Stimulated activated CD8-positive, alpha-beta memory T cell treated with anti-CD3 and anti-CD28 coated beads, Interleukin-15, amount 100 ng/mL, for 1 hour (primary cell): ENCODE measurements around the gene SLC8B1.

Experiments
- DNase-seq: peaks from one replicate; pipeline ENCODE4 v3.0.0-alpha.2; 2020; ENCODE audit warnings: low read depth

The SLC8B1 gene

DNA sequence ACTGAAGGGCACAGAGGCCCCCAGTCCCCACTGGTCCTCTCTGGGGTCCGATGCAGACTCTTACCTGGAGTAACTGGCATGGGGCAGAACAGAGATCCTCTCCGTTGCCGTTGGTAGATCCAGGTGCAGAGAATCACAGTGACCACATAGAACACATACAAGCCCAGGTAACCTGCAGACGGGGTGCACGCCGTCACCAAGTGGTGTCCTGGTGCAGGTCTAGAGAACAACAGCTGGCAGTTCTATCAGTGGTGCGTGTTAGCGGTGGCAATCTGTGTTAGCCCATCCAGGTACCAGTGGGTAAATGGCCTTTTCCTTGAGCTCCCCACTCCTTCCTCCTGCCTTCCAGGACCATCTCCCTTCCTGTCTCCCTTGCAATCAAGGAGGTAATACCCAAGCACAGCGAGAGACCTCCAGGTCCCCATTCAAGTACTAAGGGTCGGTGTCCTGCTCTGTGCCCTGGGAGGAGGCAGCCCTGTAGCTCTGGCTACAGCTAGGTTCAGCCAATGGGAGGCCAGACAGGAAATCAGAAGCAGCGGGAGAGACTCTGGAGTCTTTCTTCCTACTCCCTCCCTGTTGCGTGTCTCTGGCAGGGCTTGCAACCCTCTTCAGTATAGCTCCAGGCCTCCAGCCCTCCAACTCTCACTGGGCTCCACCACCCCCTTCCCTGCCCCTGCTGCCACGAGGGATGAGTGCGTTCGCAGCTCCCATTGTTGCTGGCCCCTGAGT is 15.8 kb downstream of the SLC8B1 start:
- DNase-seq: no peak

DNA sequence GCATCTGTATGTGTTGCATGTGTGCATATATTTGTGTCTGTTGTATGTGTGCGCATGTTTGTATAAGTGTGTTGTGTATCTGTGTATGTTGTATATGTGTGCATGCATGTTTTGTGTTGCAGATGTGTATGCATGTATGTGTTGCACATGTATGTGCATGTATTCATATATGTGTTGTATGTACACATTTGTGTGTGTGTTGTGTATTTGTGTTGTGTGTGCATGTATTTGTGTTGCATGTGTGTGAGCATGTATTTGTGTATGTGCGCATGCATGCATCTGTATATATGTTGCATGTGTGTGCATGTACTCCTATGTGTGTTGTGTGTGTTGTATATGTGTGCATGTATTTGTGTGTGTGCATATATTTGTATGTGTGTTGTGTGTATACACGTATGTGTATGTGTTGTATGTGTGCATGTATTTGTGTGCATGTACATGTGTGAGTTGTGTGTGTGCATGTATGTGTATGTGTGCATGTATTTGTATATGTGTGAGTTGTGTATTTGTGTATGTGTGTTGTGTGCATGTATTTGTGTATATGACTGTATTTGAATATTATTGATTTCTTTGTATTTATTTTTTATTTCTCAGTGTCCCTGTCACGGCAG is 16.8 kb downstream of the SLC8B1 start:
- DNase-seq: no peak

DNA sequence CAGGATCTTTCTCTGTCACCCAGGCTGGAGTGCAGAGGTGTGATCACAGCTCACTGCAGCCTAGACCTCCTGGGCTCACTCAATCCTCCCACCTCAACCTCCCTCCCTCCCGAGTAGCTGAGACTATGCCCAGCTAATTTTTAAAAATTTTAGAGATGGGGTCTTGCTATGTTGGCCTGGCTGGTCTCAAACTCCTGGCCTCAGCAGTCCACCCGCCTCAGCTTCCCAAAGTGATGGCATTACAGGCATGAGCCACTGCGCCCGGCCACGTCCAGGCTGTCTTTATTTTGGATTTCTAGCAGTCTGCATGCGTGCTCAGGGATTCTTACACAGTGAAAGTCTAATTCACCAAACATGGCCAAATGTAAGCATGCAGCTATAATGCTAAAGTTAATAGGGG is 17.8 kb downstream of the SLC8B1 start:
- no peak for DNase-seq

DNA sequence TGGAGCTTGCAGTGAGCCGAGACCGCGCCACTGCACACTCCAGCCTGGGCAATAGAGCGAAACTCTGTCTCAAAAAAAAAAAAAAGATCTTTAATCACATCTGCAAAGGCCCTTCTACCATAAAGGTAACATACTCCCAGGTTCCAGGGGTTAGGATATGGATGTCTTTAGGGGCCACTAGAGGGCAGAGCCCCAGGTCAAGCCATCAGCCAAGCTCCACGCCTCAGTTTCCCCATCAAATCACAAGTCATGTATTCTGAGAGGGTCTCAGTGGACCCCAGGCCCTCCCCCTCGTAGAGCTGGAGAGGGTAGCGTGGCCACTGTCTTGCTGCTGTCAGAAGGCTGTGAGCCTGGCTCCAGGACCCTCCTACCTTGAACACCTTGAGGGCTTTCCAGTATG is 18.8 kb downstream of the SLC8B1 start:
- no peak for DNase-seq

DNA sequence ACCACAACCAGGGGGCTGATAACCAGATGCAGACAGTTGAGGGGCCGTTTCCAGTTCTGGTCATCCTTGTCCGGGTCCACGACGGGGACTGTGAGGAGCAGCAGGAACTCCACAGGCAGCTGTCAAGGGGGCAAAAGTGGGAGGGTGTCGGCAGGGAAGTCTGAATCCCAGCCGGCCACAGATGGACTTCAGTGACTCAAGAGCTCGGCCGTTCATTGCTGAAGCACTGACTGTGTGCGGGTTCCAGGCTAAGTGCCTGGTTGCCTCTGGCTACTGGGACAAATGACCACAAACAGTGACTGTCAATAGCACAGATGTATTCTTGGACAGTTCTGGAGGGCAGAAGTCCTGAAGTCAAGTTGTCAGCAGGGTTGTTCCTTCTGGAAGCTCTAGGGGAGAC is 19.6 kb downstream of the SLC8B1 start:
- no peak for DNase-seq

DNA sequence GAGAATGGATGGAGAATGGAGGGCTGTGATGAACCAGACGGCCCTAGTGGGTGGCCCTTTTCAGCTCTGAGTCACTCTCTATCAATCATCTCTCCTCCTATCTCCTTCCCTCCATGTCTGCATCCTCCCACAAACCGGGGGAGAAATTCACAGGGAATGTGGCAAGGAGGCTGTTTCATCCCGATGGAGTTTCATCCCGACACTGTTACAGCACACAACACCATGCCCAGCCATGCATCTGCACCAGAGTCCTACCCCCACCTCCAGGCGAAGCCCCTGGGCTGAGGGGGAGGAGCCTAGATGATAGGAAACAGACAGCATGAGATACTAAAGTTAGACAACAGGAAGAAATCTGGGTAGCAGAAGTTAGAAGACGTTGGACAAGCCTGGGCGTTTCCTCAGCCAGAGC is 20.8 kb downstream of the SLC8B1 start:
- no peak for DNase-seq

DNA sequence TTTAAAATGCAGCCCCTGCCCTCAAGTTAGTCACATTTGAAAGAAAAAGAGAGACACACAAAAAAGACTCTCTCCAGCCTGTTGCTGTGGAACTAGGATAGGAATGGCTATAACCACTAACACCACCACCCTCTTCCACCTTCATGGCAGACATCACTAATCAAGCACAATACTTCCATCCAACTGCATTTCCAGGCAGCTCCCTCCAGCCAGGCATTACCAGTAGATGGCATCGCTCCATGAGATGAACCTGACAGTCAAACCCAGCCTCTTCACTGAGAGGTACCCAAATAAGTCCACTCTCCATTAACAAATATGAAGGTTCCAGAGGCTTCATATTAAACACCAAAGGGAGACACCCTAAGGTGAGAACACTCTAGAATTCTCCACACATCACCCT is 24.4 kb downstream of the SLC8B1 start:
- no peak for DNase-seq

DNA sequence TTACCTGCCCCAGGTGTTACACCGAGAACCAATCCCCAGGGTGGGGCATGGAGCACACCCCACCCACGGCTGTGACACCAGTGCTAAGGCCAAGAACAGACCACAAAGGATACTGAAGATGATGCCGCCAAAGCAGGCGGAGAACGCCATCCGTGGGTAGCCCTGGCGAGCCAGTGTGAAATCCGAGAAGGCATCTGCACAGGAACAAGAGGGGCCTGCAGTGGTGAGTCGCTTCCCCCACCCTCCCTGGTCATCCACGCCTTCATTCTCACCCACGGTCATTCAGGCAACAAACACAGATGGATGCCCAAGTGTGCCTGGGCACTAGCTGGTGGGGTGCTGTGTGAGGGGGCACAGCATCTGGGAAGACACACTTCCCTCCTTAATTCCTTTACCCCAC is 28.5 kb downstream of the SLC8B1 start:
- no peak for DNase-seq

DNA sequence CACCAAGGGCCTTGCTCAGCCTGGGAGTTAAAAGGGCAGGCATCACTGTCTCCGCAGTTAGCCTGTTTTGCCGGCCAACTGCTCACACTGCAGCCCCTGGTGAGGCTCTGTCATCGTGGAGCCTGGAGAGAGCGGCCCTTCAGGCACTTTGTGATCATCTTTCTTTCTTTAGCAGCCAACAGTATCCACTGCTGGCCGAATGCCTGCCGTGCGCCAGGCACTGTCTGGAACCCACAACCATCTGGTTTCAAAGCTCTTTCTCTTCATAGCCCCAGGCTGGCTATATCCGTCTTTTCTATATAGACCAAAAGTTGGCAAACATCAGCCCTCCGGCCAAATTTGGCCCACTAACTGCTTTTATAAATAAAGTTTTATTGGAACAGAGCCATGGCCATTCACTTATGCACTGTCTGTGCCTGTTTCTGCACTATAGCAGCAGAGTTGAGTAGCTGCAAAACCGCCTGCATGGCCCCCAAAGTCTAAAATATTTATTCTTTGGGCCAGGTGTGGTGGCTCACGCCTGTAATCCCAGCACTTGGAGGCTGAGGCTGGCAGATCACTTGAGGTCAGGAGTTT is 29.5 kb downstream of the SLC8B1 start:
- no peak for DNase-seq

DNA sequence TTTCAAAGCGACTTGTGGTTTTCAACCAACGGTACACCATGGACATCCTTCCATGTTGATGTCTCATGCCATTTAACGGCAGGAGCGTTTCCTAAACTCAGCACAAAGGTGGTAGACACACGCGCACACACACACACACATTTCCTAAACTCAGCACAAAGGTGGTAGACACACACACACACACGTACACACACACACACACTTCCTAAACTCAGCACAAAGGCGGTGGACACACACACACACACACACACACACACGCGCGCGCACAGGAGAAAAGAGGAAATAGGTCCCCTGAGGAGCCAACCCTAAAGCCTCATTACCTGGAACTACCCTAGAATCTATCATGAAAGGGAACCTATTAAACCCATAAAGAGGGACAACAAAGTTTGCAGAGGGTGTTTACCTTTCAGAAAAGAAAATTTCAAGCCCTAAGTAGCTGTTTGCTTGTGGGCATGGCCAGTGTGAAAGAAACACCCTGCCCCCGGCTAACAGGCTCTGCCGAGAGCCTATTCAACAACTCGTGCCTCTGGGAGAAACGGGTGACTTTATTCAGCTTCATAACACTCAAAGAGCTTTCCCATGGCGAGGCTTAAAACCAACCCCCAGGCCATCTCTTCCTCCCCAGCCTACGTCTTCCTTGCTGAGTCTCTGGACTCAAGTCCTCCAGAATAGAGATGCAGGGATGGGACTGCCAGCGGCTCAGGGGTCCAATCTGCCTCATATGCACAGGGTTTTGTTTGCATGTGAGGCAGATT is 31.8 kb downstream of the SLC8B1 start:
- DNase-seq: no peak

DNA sequence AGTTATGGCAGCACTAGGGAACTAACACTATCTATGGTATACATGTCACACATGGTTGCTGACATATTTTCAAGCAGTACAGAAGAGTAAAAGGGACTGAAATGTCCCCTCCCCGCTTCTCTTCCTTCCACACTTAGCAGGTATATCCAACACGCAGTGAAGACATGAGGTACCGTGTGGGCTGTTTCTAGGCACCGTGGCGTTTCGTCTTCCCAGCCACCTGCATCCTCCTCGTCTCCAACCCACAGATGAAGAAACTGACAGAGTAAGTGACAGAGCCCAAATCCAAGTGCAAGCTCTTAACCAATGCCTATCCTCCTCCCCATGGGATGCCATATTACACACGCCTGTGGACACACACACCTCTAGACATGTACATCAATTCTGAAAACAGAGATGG is 32.4 kb downstream of the SLC8B1 start:
- no peak for DNase-seq

DNA sequence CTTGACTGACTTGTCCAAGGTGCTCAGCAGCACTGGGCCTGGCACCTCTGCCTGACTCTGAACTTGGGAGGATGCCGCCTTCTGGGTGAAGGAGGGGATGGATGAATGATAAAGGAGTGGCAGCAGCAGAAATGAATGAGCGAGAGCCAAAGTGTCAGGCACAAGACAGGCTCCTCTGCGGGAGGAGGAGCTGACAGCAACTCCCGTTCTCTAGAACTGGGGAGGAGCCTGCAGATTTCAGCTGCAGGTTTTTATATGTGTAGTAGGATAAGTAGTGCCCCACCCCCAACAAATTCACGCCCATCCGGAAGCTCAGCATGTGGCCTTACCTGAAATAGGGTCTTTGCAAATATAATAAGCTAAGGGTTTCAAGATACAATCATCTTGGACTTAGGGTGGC is 33.1 kb downstream of the SLC8B1 start:
- DNase-seq: no peak

DNA sequence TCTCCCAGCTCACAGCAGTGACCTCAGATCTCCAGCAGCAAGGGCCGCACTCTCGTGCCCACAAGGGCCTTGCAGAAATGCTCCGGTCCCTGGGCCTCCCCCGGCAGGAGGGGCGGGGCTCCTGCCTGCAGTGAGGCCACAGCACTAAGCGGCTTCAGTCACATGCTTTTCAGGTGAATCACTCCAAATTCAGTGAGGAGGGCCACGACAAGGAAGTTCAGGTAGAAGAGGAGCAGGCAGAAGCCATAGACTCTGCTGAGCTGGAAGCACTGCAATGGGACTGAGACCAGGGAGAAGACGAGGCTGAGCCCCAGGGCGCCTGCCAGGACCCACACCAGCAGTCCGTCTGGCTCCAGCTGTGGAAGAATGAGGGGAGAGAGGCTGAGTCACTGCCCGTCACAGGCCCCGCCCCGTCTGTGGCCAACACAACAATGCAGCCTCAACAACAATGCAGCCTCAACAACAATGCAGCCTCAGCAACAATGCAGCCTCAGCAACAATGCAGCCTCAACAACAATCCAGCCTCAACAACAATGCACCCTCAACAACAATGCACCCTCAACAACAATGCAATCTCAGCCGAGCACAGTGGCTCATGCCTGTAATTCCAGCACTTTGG is 35.2 kb downstream of the SLC8B1 start:
- DNase-seq: no peak

DNA sequence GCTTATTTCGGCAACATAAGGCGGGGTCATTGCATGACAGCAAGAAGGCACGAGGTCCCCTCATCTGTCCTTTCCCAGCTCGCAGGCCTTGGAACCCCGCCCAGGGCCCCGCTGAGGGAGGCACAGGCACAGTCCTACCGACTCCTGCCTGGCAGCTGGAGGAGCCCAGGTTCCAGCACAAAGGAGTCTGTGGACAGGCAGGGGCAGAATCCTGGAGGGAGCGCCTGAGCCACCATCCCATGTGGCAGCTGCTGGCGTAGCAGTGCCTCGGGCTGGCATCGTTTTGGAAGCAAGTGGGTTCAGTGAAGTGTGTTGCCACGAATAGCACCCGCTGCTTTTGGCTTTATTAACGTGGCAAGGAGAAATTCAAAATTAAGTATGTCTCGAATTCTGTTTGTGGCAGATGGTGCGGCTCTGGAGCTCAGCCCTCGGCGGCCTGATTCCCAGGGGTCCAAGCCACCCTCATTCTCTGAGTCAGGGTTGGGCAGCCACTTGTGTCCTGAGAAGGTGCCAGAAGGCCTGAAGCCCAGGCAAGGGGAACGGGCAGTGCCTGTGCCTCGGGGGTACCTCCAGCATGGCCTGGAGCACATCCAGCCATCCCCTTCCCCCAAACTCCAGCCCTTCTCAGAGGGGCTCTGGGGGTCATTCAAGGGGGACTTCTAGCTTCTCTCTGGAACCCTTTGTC is 35.9 kb downstream of the SLC8B1 start:
- DNase-seq: no peak

DNA sequence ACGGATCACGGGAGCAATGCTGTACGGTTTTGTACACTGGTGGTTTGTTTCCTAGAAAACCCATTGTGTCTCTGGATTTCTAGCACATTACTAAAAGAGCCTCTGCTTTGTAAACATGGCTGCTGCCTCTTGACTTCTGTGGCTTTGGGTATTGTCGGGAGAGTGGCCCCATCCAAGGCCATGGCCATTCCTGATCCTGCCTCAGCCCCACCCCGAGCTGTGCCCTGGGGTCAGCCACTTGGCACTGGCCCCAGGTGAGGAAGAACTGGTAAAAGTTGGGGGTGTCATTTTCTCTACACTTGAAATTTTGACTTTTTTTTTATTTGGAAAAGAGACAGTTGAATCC is 36.5 kb downstream of the SLC8B1 start:
- no peak for DNase-seq

DNA sequence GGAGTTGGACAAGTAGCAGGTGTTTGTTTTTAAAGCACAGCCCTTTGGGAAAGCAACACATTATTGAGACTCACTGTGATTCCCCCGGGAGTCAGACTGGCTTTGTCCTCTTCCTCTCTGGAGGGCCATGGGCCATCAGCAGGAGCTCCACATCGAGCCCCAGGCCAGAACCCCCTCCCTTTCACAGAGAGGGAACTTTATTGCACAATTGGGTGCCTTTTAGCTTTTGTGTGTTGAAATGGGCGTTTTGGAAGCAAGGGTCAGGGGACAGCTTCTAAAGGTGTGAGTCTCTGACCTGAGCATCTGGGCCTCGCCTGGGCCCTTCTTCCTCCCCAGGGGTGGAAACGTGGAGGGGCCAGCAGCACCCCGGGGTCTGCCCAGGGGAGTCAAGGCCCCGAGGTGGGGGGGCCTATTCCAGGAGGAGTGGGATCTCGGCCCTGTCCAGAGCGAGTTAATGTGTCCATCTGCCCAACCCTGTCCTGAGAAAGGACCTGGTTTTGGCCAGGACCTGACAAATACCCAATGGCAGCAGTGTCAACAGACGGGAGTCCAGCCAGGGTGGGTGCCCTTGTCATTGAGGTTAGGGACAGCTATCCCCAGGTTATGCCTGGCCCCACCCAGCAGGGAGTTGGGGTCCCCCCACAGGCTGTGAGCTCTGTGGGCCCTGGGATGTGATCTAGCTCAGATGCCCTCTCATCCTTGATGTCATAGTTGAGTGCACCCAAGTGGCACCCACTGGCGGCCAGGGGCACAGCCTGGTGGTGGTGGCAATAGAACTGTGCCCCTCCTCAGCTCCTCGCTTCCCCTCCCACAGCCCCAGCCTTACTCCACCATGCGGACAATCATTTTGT is 37.1 kb downstream of the SLC8B1 start:
- DNase-seq: no peak

DNA sequence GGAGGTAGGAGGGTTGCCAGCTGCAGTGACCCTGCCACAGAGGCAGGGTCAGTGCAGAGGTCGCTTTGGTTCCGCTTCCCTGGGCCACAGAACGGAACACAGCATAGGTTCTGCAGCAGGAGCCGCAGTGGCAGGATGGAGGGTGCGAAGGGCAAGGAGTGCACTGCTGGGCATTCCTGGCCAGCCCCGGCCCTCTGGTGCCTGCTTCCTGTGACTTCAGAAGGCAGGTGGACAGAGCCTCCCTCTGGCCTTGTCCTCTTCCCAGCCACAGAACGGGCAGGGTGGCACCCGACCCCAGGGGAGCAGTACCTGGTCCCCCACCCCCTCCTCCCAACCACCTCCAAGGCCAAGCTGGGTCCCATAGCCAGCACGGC is 37.7 kb downstream of the SLC8B1 start:
- no peak for DNase-seq

DNA sequence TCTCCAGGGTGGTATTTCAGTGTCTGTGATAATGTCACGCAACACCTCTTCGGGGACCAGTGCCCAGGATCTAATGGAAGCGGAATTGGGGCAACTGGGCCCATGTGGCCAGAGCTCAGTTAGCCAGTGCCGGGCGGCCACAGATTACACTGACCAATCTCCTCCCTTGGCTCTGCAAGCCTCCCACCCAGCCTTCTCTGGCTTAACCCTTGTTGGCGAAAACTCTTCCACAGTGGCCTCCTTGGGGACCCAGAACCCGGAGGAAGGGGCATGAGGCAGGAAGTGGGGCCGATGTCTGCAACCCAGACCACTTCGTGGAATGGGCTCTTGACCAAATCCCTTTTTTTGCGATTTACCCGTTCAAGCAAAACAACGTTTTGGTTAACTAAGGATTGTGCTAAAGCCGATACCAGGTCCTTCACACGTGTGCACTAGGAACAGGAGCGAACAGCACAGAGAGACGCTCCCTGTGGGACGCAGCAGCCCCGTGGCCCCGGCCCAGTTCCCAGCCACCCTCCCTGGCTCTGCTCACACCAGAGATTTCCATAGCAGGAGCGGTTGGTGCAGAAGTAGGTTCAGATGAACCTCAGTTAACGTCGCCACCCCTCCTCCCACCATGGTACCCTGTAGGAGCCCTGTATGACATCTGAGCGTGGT is 38.2 kb downstream of the SLC8B1 start:
- DNase-seq: no peak

DNA sequence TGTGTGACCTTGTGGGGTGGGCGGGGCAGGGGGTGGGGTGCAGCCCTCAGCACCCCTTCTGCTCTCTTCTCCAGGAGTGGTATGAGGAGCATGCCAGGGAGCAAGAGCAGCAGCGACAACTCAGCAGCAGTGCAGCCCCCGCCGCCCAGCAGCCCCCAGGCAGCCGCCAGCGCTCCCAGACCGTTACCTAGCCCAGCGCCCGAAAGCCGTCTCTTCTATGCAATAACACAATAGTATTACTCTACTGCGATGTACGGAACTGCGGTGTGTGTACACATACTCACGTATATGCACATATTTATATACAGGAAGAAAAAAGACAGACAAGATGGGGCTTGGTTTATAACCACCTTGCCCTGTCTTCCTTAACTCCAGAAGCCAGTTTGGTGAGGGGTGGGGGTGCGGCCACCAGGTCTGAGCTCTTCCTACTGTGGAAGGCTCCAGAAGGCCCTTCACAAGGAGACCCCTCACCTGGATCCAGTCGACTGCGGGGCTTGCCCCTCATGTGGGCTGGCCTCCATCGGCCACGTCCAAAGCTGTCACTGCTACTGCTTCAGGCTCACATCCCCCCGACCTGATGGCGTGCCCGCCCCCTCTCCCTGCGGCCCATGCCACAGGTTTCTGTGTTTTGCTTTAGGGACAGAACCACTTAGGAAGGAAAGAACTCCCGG is 38.9 kb downstream of the SLC8B1 start:
- DNase-seq: no peak

DNA sequence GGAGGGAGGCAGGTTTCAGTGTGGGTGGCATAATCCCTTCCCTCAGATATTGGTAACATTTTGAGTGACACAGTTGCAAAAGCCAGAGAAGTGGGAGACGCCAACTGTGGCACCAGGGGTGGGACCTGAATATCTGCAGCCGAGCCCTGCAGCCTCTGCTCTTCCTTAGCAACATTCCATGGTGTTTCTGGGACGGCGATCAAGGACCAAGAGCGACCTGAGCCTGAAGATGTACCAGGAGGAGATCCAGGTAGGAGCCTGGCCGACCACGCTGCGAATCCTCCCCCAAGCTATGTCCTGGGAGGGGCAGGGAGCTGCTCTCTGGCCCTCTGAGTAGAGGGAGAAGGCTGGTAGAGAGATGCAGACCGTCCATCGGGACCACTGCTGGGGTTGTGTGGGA is 41.8 kb downstream of the SLC8B1 start:
- DNase-seq: no peak
